Activated CD4-positive, CD25-positive, alpha-beta regulatory T cell (primary cell): ENCODE measurements around the gene SLC38A8.

Experiments used
- DNase-seq, 4 experiments: peaks; one replicate each; lab custom pipeline; 2025; lab: John Stamatoyannopoulos, UW

Gene SLC38A8

GRCh38 chr16:84048871-84049270 lies 6.3 kb upstream of the SLC38A8 start:
- DNase-seq = no peak

- no peak for DNase-seq
Measured at GRCh38 chr16:84048270-84048669, 5.7 kb upstream of the SLC38A8 start.

DNA sequence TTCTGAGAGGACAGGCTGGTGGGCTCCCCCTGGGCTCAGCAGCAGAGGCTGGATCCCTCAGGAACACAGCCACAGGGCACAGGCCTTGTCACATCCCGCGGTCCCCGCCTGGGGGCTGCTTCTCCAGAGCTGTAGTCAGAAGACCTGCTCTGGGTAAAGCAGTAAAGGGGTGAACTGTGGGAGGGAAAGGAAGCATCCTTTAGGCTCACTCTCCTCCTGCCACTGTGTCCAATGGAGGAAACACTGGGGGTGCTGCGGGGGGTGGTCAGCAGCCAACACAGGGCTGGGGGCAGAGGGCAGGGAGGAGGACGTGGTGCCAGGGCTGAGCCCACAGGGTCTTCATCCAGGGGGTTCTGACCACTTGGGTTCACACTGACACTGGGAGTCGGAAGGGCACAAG lies 5.0 kb upstream of the SLC38A8 start:
- no peak for DNase-seq

- no peak for DNase-seq
Measured at GRCh38 chr16:84047206-84047605, 4.6 kb upstream of the SLC38A8 start.

DNA sequence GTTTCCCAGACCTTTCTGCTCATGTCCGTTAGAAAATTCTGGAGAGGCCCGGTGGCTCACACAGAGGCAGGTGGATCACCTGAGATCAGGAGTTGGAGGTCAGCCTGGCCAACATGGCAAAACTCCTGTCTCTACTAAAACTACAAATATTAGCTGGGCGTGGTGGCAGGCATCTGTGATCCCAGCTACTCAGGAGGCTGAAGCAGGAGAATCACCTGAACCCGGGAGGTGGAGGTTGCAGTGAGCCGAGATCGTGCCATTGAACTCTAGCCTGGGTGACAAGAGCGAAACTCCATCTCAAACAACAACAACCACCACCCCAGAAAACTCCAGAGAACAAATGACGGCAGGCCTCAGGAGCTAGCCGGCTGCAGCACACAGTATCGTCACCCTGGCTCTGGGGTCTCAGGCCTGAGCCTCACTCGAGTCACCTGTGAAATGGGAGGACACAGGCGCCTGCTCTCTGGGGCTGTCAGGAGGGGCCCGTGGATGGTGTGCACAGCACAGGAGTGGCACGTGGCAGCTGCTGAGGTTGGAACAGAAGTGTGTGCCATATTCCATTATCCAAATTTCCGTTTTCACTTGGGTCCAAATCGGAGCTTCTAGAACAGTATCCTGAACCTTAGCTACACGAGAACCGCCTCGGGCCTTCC lies 3.3 kb upstream of the SLC38A8 start:
- no peak for DNase-seq

DNA sequence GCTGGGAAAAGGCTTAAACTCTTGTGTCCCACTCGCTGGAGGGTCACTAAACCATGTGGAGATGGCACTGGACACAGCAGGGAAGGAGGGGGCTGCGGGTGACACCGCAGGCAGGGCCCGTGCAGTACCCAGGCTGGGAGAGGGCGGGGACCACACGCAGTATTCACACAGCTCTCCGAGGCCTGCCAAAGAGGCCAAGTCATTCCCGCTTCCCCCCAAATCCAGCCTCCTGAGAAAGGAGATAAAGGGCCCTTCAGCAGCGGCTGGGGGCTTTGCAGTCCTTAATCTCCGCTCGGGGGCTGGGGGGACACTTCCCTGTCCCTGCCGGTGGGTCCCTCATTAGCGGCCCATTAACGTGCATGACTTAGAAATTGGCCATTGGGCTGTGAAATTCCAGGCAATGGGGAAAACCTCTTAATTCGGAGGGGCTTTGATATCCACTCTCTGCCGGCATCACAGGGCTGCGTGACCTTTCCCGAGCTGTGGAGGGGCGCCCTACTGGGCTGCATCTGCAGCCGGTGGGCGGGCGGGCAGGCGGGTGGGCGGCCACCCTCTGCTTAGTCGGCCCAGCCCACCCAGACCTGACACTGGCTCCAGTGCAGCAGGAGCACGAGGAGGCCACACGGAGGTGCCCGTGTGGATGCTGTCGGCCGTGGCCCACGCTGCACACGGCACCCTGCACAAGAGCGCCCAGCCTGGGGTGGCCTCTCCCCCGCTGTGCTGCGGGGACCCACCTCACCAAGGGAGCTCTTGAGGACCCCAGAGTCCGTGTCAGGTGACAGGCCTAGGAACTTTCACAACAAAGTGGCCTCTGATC lies 2.6 kb upstream of the SLC38A8 start:
- DNase-seq = no peak

DNA sequence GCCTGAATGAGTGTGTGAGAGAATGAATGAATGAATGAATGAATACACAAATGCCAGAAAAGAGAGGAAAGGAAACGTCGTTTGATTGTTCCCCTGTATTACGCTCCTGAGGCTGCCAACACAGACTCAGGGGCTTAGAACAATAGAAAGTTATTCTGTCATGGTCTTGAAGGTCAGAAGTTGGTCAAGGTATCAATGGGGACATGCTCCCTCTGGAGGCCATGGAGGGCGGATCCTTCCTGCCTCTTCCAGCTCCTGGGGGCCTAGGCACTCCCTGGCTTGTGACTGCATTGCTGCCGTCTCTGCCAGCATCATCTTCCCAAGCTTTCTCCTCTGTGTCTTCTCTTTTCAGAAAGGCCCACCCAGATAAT lies 1.5 kb upstream of the SLC38A8 start:
- no peak for DNase-seq

DNA sequence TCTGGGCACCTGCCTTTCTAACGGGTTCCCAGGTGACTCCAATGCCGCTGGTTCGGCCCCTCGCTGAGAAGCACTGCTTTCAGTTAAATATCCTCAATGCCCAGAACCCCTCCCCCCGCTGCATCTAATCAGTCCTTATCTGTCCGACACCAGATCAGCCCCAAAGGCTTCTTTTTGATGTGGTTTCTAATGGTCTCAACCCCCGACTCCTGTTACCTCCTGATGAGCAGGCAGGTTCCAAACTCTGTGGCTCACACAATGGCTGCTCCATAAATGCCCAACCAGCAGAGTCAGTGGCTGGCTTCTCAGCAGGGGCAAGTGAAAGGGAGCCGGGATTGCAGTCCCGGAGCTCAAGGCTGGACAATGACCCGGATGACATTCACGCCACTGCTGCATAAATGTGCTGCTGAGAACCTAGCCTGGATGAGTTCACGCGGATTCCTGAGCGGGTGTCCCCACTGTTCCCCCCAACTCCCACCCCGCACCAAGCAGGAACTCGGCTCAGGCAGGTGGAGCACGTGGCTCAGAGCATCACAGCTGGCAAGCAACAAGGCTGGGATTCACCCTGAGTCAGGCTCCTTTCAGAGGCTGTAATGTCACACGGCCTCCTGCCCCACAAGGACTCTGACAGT lies 1.0 kb upstream of the SLC38A8 start:
- no peak for DNase-seq

GRCh38 chr16:84042879-84043485 lies 387 bp upstream of the SLC38A8 start:
- no peak for DNase-seq

DNA sequence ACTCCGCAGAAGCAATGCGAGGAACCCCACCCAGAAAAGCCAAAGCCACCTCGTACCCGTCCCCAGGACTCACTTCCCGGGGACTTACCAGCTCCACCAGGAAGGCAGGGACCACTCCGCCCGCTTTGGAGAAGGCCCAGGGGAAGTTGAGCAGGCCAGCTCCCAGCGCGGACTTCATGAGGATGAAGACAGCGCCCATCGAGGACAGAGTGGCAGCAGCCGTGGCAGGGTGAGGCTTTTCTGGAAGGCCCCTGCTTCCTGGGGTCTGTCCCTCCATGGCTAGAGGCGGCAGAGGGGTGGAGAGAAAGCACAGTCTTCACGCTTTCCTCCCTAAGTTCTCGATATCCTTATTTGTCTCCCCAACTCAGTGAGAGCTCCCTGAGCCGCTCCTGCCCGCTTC lies 714 bp downstream of the SLC38A8 start:
- DNase-seq = no peak

GRCh38 chr16:84040823-84041820 lies 1.5 kb downstream of the SLC38A8 start:
- no peak for DNase-seq

GRCh38 chr16:84040226-84040822 lies 2.3 kb downstream of the SLC38A8 start:
- DNase-seq = no peak

DNA sequence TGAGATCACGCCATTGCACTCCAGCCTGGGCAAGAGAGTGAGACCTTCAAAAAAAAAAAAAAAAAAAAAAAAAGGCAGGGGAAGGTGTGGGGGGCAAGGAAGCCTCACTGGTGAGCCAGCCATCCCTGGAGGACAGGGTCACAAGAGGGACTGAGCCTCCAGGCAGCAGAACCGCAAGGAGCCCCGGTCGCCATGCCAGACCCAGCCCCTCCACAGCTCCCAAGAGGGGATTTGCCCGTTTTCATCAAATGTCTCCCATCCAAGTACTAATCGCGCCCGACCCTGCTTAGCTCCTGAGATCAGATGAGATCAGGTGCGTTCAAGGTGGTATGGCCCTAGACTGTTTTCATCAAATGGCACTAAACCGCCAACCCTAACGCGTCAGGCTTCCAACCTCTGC lies 2.9 kb downstream of the SLC38A8 start:
- DNase-seq = no peak

- no peak for DNase-seq
Measured at GRCh38 chr16:84038469-84038868, 4.1 kb downstream of the SLC38A8 start.

DNA sequence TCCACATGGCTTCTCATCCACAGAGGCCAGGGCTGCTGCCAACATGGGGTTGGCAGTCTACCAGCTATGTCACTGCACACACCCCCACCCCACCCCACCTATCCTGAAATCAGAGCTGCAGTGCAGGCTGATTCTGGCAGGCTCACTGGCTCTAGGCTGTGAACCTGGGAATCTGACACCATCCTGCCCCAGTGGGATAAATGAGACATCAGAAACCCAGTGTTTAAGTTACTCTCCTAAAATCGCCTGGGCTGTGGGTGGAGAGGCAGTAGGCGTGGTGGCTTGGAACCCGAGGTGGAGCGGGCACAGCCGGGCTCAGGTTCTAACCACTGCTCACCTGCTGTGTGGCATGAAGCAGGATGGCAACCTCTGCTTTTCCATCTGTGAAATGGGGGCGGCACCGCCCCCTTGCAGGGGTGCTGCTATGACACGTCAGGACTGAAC lies 5.6 kb downstream of the SLC38A8 start:
- no peak for DNase-seq

GRCh38 chr16:84036131-84036530 lies 6.5 kb downstream of the SLC38A8 start:
- DNase-seq = no peak

- DNase-seq = no peak
Measured at GRCh38 chr16:84034516-84034915, 8.1 kb downstream of the SLC38A8 start.

DNA sequence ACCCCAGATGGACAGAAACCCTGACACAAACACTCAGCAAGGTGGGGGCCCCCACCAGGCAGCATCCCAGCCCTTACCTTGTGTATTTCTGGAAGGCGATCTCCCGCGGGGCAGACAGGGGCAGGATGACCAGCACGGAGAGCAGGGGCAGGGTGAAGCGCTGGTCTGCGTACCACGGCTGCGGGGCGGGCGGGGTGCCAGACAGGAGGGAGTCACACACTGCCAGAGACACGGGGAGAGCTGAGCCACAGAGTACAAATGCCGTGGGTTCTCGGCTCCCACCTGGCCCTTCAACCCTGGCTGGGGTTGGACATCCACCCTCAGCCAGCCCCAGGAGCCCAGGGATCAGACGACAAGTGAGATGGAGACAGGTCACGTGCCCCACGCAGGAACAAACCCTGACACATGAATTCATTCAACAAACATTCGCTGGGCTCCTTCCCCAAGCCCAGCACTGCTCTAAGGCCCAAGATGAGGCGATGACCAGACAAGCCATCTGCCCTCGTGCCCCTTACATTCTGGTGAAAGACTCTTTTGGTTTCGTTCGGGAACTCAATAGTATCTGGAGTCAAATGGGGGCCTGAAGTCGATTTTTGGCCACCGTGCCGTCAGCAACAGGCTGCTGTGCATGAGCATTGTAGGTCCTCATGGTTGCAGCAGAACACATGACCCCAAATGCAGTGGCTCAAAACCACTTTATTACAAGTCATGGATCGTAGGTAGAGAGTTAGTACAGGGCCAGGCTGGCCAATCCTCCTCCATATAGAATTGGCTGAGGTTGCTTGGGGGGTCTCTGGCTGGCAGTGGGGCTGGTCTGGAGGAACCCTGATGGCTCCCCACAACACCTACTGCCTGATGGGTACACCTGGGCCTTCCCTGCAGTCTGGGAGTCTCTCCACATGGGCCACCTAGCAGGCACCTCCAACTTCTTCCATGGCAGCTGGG lies 9.1 kb downstream of the SLC38A8 start:
- DNase-seq = no peak

DNA sequence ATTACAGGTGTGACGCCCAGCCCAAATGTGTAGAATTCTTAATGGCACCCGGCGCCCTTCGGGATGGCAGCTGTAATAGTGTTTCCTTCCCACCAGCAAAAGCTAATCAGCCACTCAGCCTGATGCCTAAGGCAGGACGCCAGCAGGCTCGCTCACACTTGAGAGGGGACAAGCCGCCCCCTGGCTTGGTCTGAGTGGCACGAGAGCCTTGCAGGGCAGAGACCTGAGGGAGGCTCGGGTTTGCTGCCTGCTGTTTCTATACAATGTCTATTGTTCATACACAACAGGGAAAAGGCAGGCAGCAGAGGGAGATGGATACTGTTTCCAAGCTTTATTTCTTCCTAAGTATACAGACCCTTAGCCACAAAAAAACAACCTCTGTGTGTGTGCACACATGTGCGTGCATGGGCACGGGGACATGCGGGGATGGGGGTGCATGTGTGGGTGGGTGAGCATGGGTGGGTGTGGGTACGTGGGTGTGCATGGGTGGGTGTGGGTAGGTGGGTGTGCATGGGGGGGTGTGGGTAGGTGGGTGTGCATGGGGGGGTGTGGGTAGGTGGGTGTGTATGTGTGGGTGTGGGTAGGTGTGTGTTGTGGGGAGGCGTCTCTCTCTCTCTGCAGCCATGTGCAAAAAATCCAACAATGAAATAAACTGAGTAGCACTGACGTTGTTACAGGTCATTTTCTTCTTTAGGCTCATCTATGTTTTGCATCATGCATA lies 10.0 kb downstream of the SLC38A8 start:
- DNase-seq = no peak
